Loucy (cell line): ENCODE data around the gene TADA3.

Experiments used
- H2AFZ ChIP-seq: fragments of 200-600 bp; sonication (generic); 2 replicates; pipeline ENCODE4 v1.6.0; 2016; ENCODE audit warnings: antibody characterized with exemption, mild to moderate bottlenecking, low read length, moderate library complexity
- H3F3A ChIP-seq: fragments of 200-600 bp; 2 replicates; pipeline ENCODE4 v1.6.0; 2016; ENCODE audit warnings: antibody characterized with exemption, low read depth, mild to moderate bottlenecking
- H3K27me3 ChIP-seq: fragments of 200-600 bp; sonication (generic); 2 replicates; pipeline ENCODE4 v1.6.1; 2014; ENCODE audit warnings: low read length, mild to moderate bottlenecking; ENCODE audit not compliant: insufficient read depth, poor library complexity, severe bottlenecking
- H3K36me3 ChIP-seq: fragments of 200-600 bp; sonication (generic); 2 replicates; pipeline ENCODE4 v1.6.1; 2016; ENCODE audit warnings: low read length; ENCODE audit not compliant: insufficient read depth
- H3K4me1 ChIP-seq: fragments of 200-600 bp; sonication (generic); 2 replicates; pipeline ENCODE4 v1.5.1; 2014; ENCODE audit warnings: low read length, mild to moderate bottlenecking; ENCODE audit not compliant: insufficient read depth, poor library complexity, severe bottlenecking
- H3K4me2 ChIP-seq: fragments of 200-600 bp; sonication (generic); 2 replicates; pipeline ENCODE4 v1.6.0; 2014; ENCODE audit warnings: antibody characterized with exemption, low read length, low read depth, mild to moderate bottlenecking; ENCODE audit not compliant: poor library complexity, severe bottlenecking
- H3K4me3 ChIP-seq: fragments of 200-600 bp; sonication (generic); 2 replicates; pipeline ENCODE4 v1.5.1; 2014; ENCODE audit warnings: low read length, mild to moderate bottlenecking, mixed read lengths; ENCODE audit not compliant: poor library complexity, severe bottlenecking
- H3K79me2 ChIP-seq: fragments of 200-600 bp; sonication (generic); 2 replicates; pipeline ENCODE4 v1.6.1; 2014; ENCODE audit warnings: low read length; ENCODE audit not compliant: insufficient read depth
- H3K9ac ChIP-seq: fragments of 200-600 bp; sonication (generic); 2 replicates; pipeline ENCODE4 v1.6.0; 2014; ENCODE audit warnings: mild to moderate bottlenecking, low read depth, low read length, moderate library complexity; ENCODE audit not compliant: poor library complexity, severe bottlenecking
- H3K9me2 ChIP-seq: fragments of 200-600 bp; sonication (generic); replicated peaks from 2 replicates; pipeline ENCODE4 v1.6.1; 2016; ENCODE audit warnings: low read depth, low read length, mixed read lengths
- H3K9me3 ChIP-seq: fragments of 200-600 bp; sonication (generic); 2 replicates; pipeline ENCODE4 v1.6.1; 2014; ENCODE audit warnings: mild to moderate bottlenecking, antibody characterized with exemption, low read length, low read depth; ENCODE audit not compliant: insufficient read depth
- H4K20me1 ChIP-seq: fragments of 200-600 bp; sonication (generic); 2 replicates; pipeline ENCODE4 v1.6.0; 2014; ENCODE audit warnings: antibody characterized with exemption, low read length, mild to moderate bottlenecking; ENCODE audit not compliant: insufficient read depth, poor library complexity, severe bottlenecking
- CTCF ChIP-seq: fragments of 200-600 bp; sonication (generic); conservative IDR thresholded peaks from 2 replicates; pipeline ENCODE4 v1.5.1; 2014; ENCODE audit warnings: mild to moderate bottlenecking, antibody characterized with exemption, low read length
- EZH2phosphoT487 ChIP-seq: fragments of 200-600 bp; IDR thresholded peaks from 2 replicates; pipeline ENCODE4 v1.6.1; 2018; ENCODE audit warnings: antibody characterized with exemption, mild to moderate bottlenecking, moderate library complexity, borderline replicate concordance

TADA3 gene

GRCh38 chr3:9831253-9831652 lies 39.0 kb upstream of the TADA3 start:
- Histone ChIP-seq H3K27me3 (no peaks in the 10 kb centered on the region), H3K4me2 (no peak overlapping the region), H3K9me2 (no peaks in the 10 kb centered on the region), H3K4me1 (no peaks in the 10 kb centered on the region), H3K79me2 (no peaks in the 10 kb centered on the region), H3F3A (no peaks in the 10 kb centered on the region), H3K9ac (no peak overlapping the region), H3K9me3 (no peaks in the 10 kb centered on the region), H4K20me1 (no peaks in the 10 kb centered on the region), H3K36me3 (peaks cover 50% of the 10 kb centered on the region; the same call in 1 of the 2 replicates), H3K4me3 (no peak overlapping the region), H2AFZ (no peak overlapping the region)
- TF ChIP-seq CTCF, result no peak
- TF ChIP-seq EZH2phosphoT487, result no peak

- Histone ChIP-seq H3K9ac (no peak overlapping the region), H3K4me2 (no peak overlapping the region), H3K4me1 (no peaks in the 10 kb centered on the region), H3K27me3 (no peaks in the 10 kb centered on the region), H3K79me2 (no peaks in the 10 kb centered on the region), H3K9me2 (no peaks in the 10 kb centered on the region), H3F3A (no peaks in the 10 kb centered on the region), H4K20me1 (no peaks in the 10 kb centered on the region), H2AFZ (no peak overlapping the region), H3K36me3 (peaks cover 29% of the 10 kb centered on the region; the same call in 1 of the 2 replicates), H3K9me3 (no peaks in the 10 kb centered on the region), H3K4me3 (no peak overlapping the region)
- no peak for TF ChIP-seq EZH2phosphoT487
- TF ChIP-seq CTCF, result no peak
Measured at GRCh38 chr3:9828801-9829755, 36.8 kb upstream of the TADA3 start.

GRCh38 chr3:9826815-9827573 lies 34.7 kb upstream of the TADA3 start:
- Histone ChIP-seq H3K79me2 (no peaks in the 10 kb centered on the region), H3K27me3 (no peaks in the 10 kb centered on the region), H3F3A (no peaks in the 10 kb centered on the region), H3K9me2 (no peaks in the 10 kb centered on the region), H3K4me3 (no peak overlapping the region), H3K9me3 (no peaks in the 10 kb centered on the region), H3K36me3 (peaks cover 14% of the 10 kb centered on the region; the same call in 1 of the 2 replicates), H3K9ac (no peak overlapping the region), H2AFZ (no peak overlapping the region), H3K4me2 (no peak overlapping the region), H4K20me1 (no peaks in the 10 kb centered on the region), H3K4me1 (no peaks in the 10 kb centered on the region)
- TF ChIP-seq EZH2phosphoT487 (no peak), CTCF (peak; percentile 54)
